ENCODE data around the gene GUSB. TPM values are rescaled to one million over a fixed set of nuclear protein-coding genes. Genes with fewer than 3 reads are reported as not detected.

Gene GUSB
- total RNA-seq, 1 experiment from 2014 or later: 62.0 TPM

DNA sequence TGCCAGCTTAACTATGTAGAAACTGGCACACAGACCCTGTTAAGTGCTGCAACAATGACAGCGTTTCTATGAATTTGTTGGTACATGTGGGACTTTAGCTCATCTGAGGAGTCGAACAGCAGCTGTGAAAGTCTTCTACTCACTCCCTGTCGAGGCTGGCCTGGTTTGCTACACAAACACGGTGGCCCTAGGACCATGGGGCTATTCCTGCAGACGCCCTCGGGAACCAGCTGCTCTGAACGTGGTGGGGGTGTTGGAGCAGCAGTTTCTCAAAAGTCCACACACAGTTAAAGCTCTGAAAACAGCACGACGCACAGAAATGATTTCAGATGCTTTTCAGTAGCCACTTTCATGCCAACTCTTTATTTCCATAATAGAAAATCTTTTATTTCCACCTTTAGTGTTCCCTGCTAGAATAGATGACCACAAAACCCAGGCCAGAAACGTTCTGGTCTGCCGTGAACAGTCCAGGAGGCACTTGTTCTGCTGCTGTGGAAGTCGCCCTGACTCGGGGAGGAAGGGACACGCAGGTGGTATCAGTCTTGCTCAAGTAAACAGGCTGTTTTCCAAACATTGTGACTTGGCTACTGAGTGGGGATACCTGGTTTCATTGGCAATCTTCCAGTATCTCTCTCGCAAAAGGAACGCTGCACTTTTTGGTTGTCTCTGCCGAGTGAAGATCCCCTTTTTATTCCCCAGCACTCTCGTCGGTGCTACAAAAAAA is 21.5 kb downstream of the GUSB start:
- Histone ChIP-seq H3K14ac (ENCODE audit: insufficient read depth, low read length) (no peak overlapping the region), H4K91ac (ENCODE audit: insufficient read length, low read depth, low read length) (no peak overlapping the region), H3K79me1 (ENCODE audit: insufficient read depth, low read depth, low read length, poor library complexity, severe bottlenecking) (no peaks in the 10 kb centered on the region), H3K23me2 (ENCODE audit: insufficient read length, low read depth, low read length, poor library complexity, severe bottlenecking) (no peaks in the 10 kb centered on the region), H3K18ac (ENCODE audit: insufficient read length, low read depth, low read length) (no peak overlapping the region), H3K56ac (ENCODE audit: insufficient read length, low read depth, low read length) (no peak overlapping the region), H2AFZ (ENCODE audit: low read length) (no peak overlapping the region), H4K20me1 (ENCODE audit: control insufficient read depth, insufficient read depth, insufficient read length) (no peaks in the 10 kb centered on the region), H3K9ac (ENCODE audit: extremely low read depth, insufficient read length, low read length) (no peak overlapping the region), H2BK15ac (ENCODE audit: low read depth, low read length) (no peak overlapping the region), H3K27me3 (ENCODE audit: insufficient read depth, low read length) (no peaks in the 10 kb centered on the region), H2BK12ac (ENCODE audit: insufficient read length, low read depth, low read length) (no peak overlapping the region), H3K4me1 (ENCODE audit: insufficient read depth, low read length) (no peaks in the 10 kb centered on the region), H2BK20ac (ENCODE audit: low read depth, low read length, poor library complexity, severe bottlenecking) (no peak overlapping the region), H3K4ac (ENCODE audit: low read depth, low read length) (no peak overlapping the region), H3K9me3 (ENCODE audit: control insufficient read depth, low read depth, low read length) (no peaks in the 10 kb centered on the region), H3K23ac (ENCODE audit: insufficient read length, low read depth, low read length) (no peak overlapping the region), H2BK5ac (ENCODE audit: insufficient read length, low read length) (no peak overlapping the region), H2BK120ac (ENCODE audit: low read depth, low read length, poor library complexity, severe bottlenecking) (no peak overlapping the region), H3K79me2 (ENCODE audit: insufficient read depth, low read length) (no peaks in the 10 kb centered on the region), H4K8ac (replicated peaks; ENCODE audit: insufficient read length, low read depth, low read length) (no peak overlapping the region), H3K4me2 (ENCODE audit: insufficient read depth, insufficient read length, low read length) (no peak overlapping the region), H3T11ph (ENCODE audit: low read length) (no peak overlapping the region), H2AK5ac (ENCODE audit: insufficient read length, low read length) (no peak overlapping the region), H4K5ac (ENCODE audit: insufficient read length, low read depth, low read length) (no peak overlapping the region), H3K27ac (ENCODE audit: insufficient read length, low read depth, low read length) (no peak overlapping the region)
- WGBS (ENCODE audit: extremely low coverage, insufficient read length, low lambda C conversion rate): no CpG with 5 or more reads among the region's 19 CpGs
- H3K4me1 Mint-ChIP-seq: no peaks in the 10 kb centered on the region
- no peak overlapping the region for H3K4me3 Mint-ChIP-seq
- H3K27ac Mint-ChIP-seq: peak overlapping the region in 1 of 3 experiments; percentile 29; a peak in 2 of 7 replicates
- H3K9me3 Mint-ChIP-seq: no peaks in the 10 kb centered on the region
- no peak for DNase-seq
- no peaks in the 10 kb centered on the region for H3K27me3 Mint-ChIP-seq (ENCODE audit: low read depth)
- H3K36me3 Mint-ChIP-seq (ENCODE audit: insufficient read depth in 1 of 3, low read depth in 3 of 3): peaks cover 28 to 87% (median 49%) of the 10 kb centered on the region in 3 experiments; a peak in 6 of 7 replicates
- TF ChIP-seq, protein P1, sequence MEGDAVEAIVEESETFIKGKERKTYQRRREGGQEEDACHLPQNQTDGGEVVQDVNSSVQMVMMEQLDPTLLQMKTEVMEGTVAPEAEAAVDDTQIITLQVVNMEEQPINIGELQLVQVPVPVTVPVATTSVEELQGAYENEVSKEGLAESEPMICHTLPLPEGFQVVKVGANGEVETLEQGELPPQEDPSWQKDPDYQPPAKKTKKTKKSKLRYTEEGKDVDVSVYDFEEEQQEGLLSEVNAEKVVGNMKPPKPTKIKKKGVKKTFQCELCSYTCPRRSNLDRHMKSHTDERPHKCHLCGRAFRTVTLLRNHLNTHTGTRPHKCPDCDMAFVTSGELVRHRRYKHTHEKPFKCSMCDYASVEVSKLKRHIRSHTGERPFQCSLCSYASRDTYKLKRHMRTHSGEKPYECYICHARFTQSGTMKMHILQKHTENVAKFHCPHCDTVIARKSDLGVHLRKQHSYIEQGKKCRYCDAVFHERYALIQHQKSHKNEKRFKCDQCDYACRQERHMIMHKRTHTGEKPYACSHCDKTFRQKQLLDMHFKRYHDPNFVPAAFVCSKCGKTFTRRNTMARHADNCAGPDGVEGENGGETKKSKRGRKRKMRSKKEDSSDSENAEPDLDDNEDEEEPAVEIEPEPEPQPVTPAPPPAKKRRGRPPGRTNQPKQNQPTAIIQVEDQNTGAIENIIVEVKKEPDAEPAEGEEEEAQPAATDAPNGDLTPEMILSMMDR (conservative IDR thresholded peaks at IDR 0.05): no peak
